Stimulated activated naive CD8-positive, alpha-beta T cell treated with anti-CD3 and anti-CD28 coated beads, Interleukin-15, Interleukin-2, amounts not matched to agents 100 ng/mL and 50 ng/mL, for 24 hours (primary cell): ENCODE results near the gene PAMR1.

ENCODE experiments used
- H3K27ac Mint-ChIP-seq: one replicate; pipeline ENCODE4 v1.8.0; 2021; ENCODE audit warnings: mild to moderate bottlenecking, mixed read lengths
- H3K27me3 Mint-ChIP-seq: one replicate; pipeline ENCODE4 v1.8.0; 2021; ENCODE audit warnings: mixed read lengths
- H3K36me3 Mint-ChIP-seq: one replicate; pipeline ENCODE4 v1.8.0; 2021; ENCODE audit warnings: low read depth, mixed read lengths
- H3K4me1 Mint-ChIP-seq: one replicate; pipeline ENCODE4 v1.8.0; 2021; ENCODE audit warnings: low read depth, mixed read lengths
- H3K4me3 Mint-ChIP-seq: one replicate; pipeline ENCODE4 v1.8.0; 2021; ENCODE audit warnings: mild to moderate bottlenecking, mixed read lengths
- H3K9me3 Mint-ChIP-seq: one replicate; pipeline ENCODE4 v1.8.0; 2021; ENCODE audit warnings: mixed read lengths

Gene PAMR1

DNA sequence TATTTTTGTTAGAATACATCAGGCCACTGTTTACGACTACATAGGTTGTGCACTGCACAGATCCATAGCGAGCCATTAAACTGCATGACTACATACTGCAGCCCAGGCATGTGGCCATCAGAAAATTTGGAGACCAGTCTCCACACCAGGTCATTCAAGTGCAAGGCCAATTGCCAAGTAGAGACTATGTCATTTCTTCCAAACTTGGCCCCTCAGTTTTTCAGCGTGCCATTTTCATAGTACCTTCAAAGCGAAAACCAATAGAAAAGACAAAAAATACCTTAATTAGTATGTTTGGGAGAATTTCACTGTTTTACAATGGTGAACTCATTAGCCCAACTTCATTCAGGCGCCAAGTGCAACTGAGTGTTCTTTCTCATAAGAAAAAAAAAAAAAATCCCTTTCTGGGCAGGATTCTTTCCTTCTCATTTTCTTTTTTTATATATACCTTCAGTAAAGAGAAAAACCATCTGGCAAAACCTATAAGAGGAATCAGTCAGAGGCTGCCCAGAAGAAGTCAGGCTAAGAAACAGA is 30.4 kb downstream of the PAMR1 start:
- H3K4me1 Mint-ChIP-seq = no peaks in the 10 kb centered on the region
- H3K9me3 Mint-ChIP-seq = no peaks in the 10 kb centered on the region
- no peak overlapping the region for H3K4me3 Mint-ChIP-seq
- H3K27me3 Mint-ChIP-seq = peaks cover 4% of the 10 kb centered on the region
- no peak overlapping the region for H3K27ac Mint-ChIP-seq
- H3K36me3 Mint-ChIP-seq = no peaks in the 10 kb centered on the region

DNA sequence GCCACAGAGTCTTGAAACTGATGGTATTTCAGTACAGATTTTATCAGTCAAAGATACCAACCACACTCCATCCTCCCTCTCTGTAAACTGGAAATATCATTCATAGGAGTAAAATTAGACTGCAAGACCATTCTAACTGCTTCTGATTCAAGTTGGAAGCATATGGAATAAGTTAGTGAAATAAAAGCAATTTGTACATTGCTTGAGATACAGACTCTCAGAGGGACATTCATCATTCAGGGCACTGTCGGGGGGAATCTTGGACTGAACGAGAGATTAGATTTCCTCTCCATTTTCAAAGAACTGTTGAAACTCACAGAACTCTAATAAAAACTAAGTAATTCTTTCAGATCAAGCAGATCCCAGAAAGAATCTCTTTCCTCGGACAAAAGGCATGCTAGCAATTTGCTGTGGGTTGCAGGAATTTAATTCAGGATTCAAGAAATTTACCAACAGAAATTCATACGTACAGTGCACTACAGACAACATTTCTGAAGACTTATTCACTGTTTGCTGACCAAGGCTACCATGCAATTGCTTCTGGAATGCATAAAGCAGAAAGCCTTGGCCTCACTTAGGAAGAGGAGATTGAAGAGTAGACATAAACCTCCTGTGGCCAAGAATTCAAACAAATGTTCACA is 34.1 kb downstream of the PAMR1 start:
- Mint-ChIP-seq H3K27ac (no peak overlapping the region), H3K36me3 (no peaks in the 10 kb centered on the region), H3K4me1 (no peaks in the 10 kb centered on the region), H3K9me3 (no peaks in the 10 kb centered on the region), H3K4me3 (no peak overlapping the region), H3K27me3 (peaks cover 17% of the 10 kb centered on the region)

GRCh38 chr11:35488117-35488516 is 37.3 kb downstream of the PAMR1 start:
- Mint-ChIP-seq H3K36me3 (no peaks in the 10 kb centered on the region), H3K27me3 (peaks cover 45% of the 10 kb centered on the region), H3K9me3 (peaks cover 2% of the 10 kb centered on the region), H3K4me3 (no peak overlapping the region), H3K27ac (no peak overlapping the region), H3K4me1 (no peaks in the 10 kb centered on the region)

- Mint-ChIP-seq H3K36me3 (no peaks in the 10 kb centered on the region), H3K27ac (no peak overlapping the region), H3K4me3 (no peak overlapping the region), H3K4me1 (no peaks in the 10 kb centered on the region), H3K27me3 (peaks cover 51% of the 10 kb centered on the region), H3K9me3 (peaks cover 7% of the 10 kb centered on the region)
Observed at GRCh38 chr11:35487532-35488078, 37.8 kb downstream of the PAMR1 start.

GRCh38 chr11:35486934-35487333 is 38.5 kb downstream of the PAMR1 start:
- H3K4me1 Mint-ChIP-seq = no peaks in the 10 kb centered on the region
- peaks cover 57% of the 10 kb centered on the region for H3K27me3 Mint-ChIP-seq
- H3K27ac Mint-ChIP-seq = no peak overlapping the region
- no peak overlapping the region for H3K4me3 Mint-ChIP-seq
- H3K9me3 Mint-ChIP-seq = peaks cover 12% of the 10 kb centered on the region
- H3K36me3 Mint-ChIP-seq = no peaks in the 10 kb centered on the region

DNA sequence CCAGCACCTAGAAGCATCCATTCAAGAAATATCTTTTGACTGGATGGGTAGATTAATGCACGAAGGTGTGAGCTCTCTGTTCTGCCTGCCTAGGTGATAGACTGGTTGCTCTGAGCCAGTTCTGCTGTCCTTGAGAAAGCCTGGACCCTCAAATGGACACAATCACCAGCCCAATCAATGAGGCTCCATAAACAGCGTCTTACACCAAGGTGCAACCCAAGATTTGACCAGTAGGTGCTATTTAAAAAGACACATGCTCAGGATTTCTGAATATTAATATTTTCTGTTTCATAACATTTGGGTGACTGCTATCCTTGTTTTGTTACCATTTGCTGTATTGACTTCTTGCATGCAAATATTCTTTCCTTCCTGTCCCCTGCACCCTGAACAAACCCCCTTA is 39.0 kb downstream of the PAMR1 start:
- Mint-ChIP-seq H3K27ac (no peak overlapping the region), H3K36me3 (no peaks in the 10 kb centered on the region), H3K4me3 (no peak overlapping the region), H3K27me3 (peaks cover 62% of the 10 kb centered on the region), H3K4me1 (no peaks in the 10 kb centered on the region), H3K9me3 (peaks cover 12% of the 10 kb centered on the region)

DNA sequence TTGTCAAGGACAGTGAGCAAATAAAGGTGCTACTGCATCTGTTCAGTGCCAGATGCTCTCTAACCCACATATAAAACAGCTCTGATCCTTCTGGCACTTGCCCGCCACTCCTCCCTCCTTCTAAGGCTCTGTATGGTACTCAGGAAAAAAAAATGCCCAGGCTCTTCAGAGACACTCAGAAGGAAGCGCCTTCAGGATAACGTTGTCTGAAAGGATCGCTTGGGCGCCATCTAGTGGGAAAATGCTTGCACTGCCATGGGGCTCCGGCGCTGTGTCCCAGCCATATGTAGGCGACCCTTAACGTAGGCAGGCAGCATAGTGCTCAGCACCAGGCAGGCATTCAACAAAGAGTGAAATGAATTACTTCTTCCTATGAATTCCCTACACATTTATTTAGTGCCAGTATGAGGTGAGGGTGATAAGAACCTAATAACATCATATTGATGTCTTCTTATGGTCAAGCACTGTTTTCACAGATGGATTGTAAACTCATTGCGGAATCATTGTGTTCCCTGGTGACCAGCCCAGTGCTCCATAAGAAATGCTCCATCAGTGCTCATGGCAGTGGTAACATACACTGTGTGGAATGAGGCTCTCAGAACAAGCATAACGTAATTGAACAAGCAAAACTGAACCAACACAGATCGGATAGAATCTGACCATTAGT is 39.6 kb downstream of the PAMR1 start:
- H3K9me3 Mint-ChIP-seq = peaks cover 12% of the 10 kb centered on the region
- peaks cover 63% of the 10 kb centered on the region for H3K27me3 Mint-ChIP-seq
- no peak overlapping the region for H3K4me3 Mint-ChIP-seq
- no peaks in the 10 kb centered on the region for H3K36me3 Mint-ChIP-seq
- no peaks in the 10 kb centered on the region for H3K4me1 Mint-ChIP-seq
- no peak overlapping the region for H3K27ac Mint-ChIP-seq

DNA sequence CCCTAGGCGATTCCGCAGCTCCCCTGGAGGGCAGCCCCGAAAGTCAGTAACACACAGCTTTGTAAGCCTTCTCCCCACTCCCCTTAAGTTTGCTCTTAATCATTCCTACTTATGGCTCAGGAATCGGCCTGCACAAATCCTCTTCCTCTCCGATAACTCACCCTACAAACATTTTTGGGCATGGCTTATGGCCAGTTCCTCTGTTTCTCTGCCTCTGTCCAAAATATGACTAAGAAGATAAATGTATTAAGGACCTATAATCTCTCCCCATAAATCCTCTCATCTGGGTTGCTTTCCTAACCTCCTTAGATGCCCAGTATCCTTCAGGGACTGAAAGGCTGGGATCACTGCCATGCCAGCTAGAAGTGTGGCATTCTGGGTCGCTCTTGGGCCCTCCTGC is 41.0 kb downstream of the PAMR1 start:
- Mint-ChIP-seq H3K4me1 (no peaks in the 10 kb centered on the region), H3K9me3 (peaks cover 12% of the 10 kb centered on the region), H3K27me3 (peaks cover 69% of the 10 kb centered on the region), H3K27ac (no peak overlapping the region), H3K36me3 (no peaks in the 10 kb centered on the region), H3K4me3 (no peak overlapping the region)

DNA sequence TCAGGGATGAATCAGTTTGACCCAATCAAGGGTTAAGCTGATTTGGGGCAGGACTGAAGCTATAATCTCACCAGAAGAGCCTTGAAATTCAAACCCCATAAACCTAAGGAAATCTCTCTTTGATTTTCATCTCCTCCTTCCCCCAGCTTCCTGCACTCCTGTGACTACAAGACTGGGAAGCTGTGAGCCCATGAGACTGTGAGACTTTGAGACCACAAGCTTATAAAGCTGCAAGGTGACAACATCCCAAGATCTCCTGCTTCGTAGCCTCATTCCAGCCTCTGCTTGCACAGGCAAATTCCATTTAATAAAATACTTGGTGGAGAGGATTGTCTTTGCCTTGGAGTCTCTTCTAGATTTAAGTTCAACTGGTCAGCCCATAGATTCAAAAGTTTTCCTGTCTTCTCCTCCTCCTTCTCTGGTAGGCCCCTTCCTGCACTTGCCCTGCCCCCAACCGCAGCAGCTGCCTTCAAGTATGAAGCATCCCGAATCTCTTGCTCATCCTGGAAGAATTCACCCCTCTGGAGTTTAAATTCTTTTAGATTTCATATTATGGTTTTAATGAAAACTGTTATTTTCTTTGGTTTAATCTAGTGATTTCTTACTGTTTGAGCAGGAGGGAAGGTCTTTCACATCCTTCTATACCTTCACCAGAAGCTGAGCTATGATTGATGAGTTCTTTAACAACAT is 42.1 kb downstream of the PAMR1 start:
- H3K9me3 Mint-ChIP-seq = peaks cover 12% of the 10 kb centered on the region
- H3K36me3 Mint-ChIP-seq = no peaks in the 10 kb centered on the region
- H3K4me3 Mint-ChIP-seq = no peak overlapping the region
- no peaks in the 10 kb centered on the region for H3K4me1 Mint-ChIP-seq
- H3K27me3 Mint-ChIP-seq = peaks cover 75% of the 10 kb centered on the region
- no peak overlapping the region for H3K27ac Mint-ChIP-seq

DNA sequence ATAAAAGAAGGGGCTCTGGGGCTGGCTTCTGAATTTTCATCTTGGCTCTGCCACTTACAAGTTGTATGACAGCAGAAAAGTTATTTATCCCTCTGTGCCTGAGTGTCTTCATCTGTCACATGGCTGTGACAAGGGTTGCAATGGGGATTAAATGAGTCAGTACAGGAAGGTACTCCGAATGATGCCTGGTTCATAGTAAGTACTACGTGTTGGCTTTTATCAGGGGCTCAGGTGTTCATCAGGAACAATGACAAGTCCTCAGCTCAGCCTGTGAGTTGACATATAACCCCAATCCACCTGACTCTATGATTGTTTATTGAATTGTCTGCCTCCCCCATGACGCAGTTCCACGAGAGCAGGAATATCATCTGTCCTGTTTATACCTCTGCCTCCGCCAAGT is 45.7 kb downstream of the PAMR1 start:
- Mint-ChIP-seq H3K27me3 (peaks cover 66% of the 10 kb centered on the region), H3K9me3 (peaks cover 12% of the 10 kb centered on the region), H3K4me3 (no peak overlapping the region)

GRCh38 chr11:35478471-35479091 is 46.8 kb downstream of the PAMR1 start:
- no peak overlapping the region for H3K27ac Mint-ChIP-seq
- no peaks in the 10 kb centered on the region for H3K4me1 Mint-ChIP-seq
- H3K9me3 Mint-ChIP-seq = peaks cover 12% of the 10 kb centered on the region
- H3K36me3 Mint-ChIP-seq = no peaks in the 10 kb centered on the region
- no peak overlapping the region for H3K4me3 Mint-ChIP-seq
- peaks cover 54% of the 10 kb centered on the region for H3K27me3 Mint-ChIP-seq

More for the DNA sequence above, 45.7 kb downstream of the PAMR1 start:
- H3K36me3 Mint-ChIP-seq = no peaks in the 10 kb centered on the region
- no peaks in the 10 kb centered on the region for H3K4me1 Mint-ChIP-seq
- no peak overlapping the region for H3K27ac Mint-ChIP-seq

DNA sequence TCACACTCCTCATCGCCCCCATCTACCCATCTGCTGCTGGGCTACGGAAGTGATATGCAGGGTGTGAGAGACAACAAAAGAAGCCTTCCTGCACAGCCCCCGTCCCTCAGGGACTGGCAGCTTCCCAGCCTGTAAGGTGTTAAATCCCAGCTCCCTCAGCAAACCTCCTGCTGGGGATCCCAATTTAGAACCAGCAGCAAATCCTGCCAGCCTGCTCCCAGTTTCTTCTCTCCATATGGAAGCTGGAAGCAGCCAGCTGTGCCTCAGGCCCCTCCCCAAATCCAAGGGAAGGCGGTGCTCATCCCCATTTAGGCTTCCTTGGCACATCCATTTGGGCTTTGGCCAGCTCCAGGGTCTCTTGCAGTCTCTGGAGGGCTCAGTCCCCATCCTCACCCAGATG is 47.5 kb downstream of the PAMR1 start:
- Mint-ChIP-seq H3K36me3 (no peaks in the 10 kb centered on the region), H3K4me3 (no peak overlapping the region), H3K27ac (no peak overlapping the region), H3K9me3 (peaks cover 8% of the 10 kb centered on the region), H3K27me3 (peaks cover 47% of the 10 kb centered on the region), H3K4me1 (no peaks in the 10 kb centered on the region)

GRCh38 chr11:35474688-35475087 is 50.7 kb downstream of the PAMR1 start:
- Mint-ChIP-seq H3K36me3 (no peaks in the 10 kb centered on the region), H3K27me3 (peaks cover 27% of the 10 kb centered on the region), H3K27ac (no peak overlapping the region), H3K4me3 (no peak overlapping the region), H3K9me3 (no peaks in the 10 kb centered on the region), H3K4me1 (no peaks in the 10 kb centered on the region)

- no peak overlapping the region for H3K27ac Mint-ChIP-seq
- H3K27me3 Mint-ChIP-seq = peaks cover 28% of the 10 kb centered on the region
- no peaks in the 10 kb centered on the region for H3K9me3 Mint-ChIP-seq
- no peaks in the 10 kb centered on the region for H3K36me3 Mint-ChIP-seq
- no peak overlapping the region for H3K4me3 Mint-ChIP-seq
- H3K4me1 Mint-ChIP-seq = no peaks in the 10 kb centered on the region
Observed at GRCh38 chr11:35473795-35474374, 51.5 kb downstream of the PAMR1 start.
